Mucosa of descending colon (tissue), 3 donors: ENCODE data around the gene ITSN1. TPM values are rescaled to one million over a fixed set of nuclear protein-coding genes. Genes with fewer than 3 reads are reported as not detected.
"Not testable (repeated sequence)": the region's sequence is repeated elsewhere in the genome, so short reads cannot be mapped to it uniquely, and the experiment has no call there.

ENCODE experiments used
- ATAC-seq: fragments of 200-7000 bp; cut with Tn5 transposase; one replicate; pipeline ENCODE4 v1.9.1; 2020; ENCODE audit warnings: mild to moderate bottlenecking, moderate library complexity
- DNase-seq, 3 donors: peaks; one replicate each; pipeline ENCODE4 v3.0.0-alpha.2; 2020
- H3K36me3 ChIP-seq: fragments of 200-600 bp; one replicate; pipeline ENCODE4 v1.8.0; 2021; ENCODE audit warnings: low read depth, mild to moderate bottlenecking
- H3K4me1 ChIP-seq: fragments of 200-600 bp; one replicate; pipeline ENCODE4 v1.8.0; 2021; ENCODE audit warnings: low read depth, mild to moderate bottlenecking
- H3K4me3 ChIP-seq: fragments of 200-600 bp; one replicate; pipeline ENCODE4 v1.8.0; 2021; ENCODE audit warnings: mild to moderate bottlenecking
- H3K9me3 ChIP-seq: fragments of 200-600 bp; one replicate; pipeline ENCODE4 v1.8.0; 2021; ENCODE audit warnings: mild to moderate bottlenecking
- intact Hi-C, 2 donors: fragments of 100-400 bp; cut with DNase I in 1 of 2; cut with micrococcal nuclease in 1 of 2; formaldehyde crosslinking; loops; one replicate each; pipeline versions ENCODE4 v1.11.0 to v1.11.1; 2022; cut with DNase I, micrococcal nuclease
- total RNA-seq, 3 donors: library from RNA; stranded (reverse); fragmentation: NEBNext Ultra II Directional in 2 of 3; extraction: Animal tissue kit (Norgen Biotek cat#: 25700) in 2 of 3; gene quantifications; one replicate each; pipeline versions ENCODE4 v1.2.1 to v1.2.4, GENCODE V29; 2021 to 2023
- TF ChIP-seq, protein P1 (sequence below): fragments of 200-600 bp; IDR thresholded peaks from one replicate; pipeline ENCODE4 v1.8.0; 2022; ENCODE audit warnings: antibody characterized with exemption, mild to moderate bottlenecking
- donor health status: DM: no; HTN: no; CAD: no; lungs with moderate emphysema.
- donor health status: DM: no; HTN: no; CAD: no.
- donor health status: DM: no; HTN: yes; CAD: no.

ITSN1 gene
- total RNA-seq, 3 donors from 2014 or later: 35.6 to 54.8 (median 45.3) TPM

DNA sequence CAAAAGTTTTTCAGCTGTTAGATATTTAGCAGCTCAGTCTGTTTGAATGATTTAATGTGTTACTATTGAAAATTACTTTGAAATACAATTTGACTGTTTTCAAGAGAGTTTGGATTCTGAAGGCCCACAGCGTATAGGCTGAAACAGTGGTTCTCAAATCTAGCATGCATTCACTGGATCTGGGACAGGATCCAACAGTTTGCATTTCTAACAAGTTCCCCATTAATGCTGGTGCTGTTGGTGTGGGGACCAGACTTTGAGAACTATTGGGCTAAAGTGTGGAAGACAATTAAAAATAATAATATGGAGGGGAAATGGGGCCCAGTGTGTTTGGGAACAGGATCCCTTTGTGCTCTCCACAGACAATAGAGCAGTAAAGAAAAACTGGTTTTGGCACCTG is 31.9 kb downstream of the ITSN1 start:
- intact Hi-C loops: no loop called here
- DNase-seq (no peak), ATAC-seq (no peak)
- no peaks in the 10 kb centered on the region for H3K9me3 ChIP-seq
- no peak overlapping the region for H3K4me3 ChIP-seq
- H3K4me1 ChIP-seq: peaks cover 4% of the 10 kb centered on the region
- TF ChIP-seq, protein P1, sequence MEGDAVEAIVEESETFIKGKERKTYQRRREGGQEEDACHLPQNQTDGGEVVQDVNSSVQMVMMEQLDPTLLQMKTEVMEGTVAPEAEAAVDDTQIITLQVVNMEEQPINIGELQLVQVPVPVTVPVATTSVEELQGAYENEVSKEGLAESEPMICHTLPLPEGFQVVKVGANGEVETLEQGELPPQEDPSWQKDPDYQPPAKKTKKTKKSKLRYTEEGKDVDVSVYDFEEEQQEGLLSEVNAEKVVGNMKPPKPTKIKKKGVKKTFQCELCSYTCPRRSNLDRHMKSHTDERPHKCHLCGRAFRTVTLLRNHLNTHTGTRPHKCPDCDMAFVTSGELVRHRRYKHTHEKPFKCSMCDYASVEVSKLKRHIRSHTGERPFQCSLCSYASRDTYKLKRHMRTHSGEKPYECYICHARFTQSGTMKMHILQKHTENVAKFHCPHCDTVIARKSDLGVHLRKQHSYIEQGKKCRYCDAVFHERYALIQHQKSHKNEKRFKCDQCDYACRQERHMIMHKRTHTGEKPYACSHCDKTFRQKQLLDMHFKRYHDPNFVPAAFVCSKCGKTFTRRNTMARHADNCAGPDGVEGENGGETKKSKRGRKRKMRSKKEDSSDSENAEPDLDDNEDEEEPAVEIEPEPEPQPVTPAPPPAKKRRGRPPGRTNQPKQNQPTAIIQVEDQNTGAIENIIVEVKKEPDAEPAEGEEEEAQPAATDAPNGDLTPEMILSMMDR: no peak
- H3K36me3 ChIP-seq: no peaks in the 10 kb centered on the region

DNA sequence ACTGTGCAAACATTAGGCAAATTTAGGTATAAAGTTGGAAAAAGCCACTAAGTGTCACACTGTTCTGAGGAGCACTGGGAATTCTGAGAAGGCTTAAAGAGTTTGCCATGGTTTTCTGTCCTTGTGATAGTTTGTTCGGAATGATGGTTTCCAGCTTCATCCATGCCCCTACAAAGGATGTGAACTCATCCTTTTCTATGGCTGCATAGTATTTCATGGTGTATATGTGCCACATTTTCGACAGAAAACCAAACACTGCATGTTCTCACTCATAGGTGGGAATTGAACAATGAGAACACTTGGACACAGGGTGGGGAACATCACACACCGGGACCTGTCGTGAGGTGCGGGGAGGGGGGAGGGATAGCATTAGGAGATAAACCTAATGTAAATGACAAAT is 34.4 kb downstream of the ITSN1 start:
- H3K4me1 ChIP-seq, H3K9me3 ChIP-seq, H3K4me3 ChIP-seq, H3K36me3 ChIP-seq, intact Hi-C loops, ATAC-seq, DNase-seq: not testable (repeated sequence)

DNA sequence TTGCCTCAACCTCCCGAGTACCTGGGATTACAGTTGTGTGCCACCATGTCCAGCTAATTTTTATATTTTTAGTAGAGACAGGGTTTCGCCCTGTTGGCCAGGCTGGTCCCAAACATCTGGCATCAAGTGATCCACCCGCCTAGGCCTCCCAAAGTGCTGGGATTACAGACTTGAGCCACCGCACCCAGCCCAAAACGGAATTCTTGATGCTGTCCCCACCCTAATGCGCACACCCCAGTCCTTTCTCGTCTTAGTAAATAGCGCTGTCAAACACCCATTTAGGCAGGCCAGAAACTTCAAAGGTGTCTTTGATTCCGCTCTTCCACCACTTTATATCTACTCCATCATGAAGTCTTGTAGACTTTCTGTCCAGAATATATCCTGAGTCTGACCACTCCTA is 35.1 kb downstream of the ITSN1 start:
- intact Hi-C loops: no loop called here
- Histone ChIP-seq H3K9me3 (no peaks in the 10 kb centered on the region), H3K4me3 (no peak overlapping the region), H3K36me3 (no peaks in the 10 kb centered on the region), H3K4me1 (peaks cover 8% of the 10 kb centered on the region)
- ATAC-seq (no peak), DNase-seq (no peak)
- TF ChIP-seq, protein P1: no peak

DNA sequence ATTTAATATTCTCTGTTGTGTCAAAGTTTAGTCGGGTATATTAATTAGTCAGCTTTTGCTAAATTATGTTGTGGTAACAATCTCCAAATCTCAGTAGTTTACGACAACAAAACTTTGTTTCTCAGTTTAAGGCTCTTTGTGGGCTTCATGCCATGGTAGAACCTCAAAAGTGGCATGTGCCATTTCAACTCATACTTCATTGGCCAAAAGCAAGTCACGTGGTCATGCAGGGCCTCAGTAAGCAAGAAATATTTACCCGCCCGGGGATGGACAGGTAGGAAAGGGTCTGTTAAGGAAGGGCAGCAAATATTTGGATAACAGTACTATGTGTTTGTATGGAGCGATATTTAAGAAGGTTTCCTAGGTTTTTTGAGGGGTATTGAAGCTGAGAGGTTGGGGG is 38.6 kb downstream of the ITSN1 start:
- Histone ChIP-seq H3K36me3 (no peaks in the 10 kb centered on the region), H3K4me3 (no peak overlapping the region), H3K9me3 (no peaks in the 10 kb centered on the region), H3K4me1 (peaks cover 8% of the 10 kb centered on the region)
- TF ChIP-seq, protein P1: no peak
- intact Hi-C loops: no loop called here
- no peak for ATAC-seq
- DNase-seq: no peak

DNA sequence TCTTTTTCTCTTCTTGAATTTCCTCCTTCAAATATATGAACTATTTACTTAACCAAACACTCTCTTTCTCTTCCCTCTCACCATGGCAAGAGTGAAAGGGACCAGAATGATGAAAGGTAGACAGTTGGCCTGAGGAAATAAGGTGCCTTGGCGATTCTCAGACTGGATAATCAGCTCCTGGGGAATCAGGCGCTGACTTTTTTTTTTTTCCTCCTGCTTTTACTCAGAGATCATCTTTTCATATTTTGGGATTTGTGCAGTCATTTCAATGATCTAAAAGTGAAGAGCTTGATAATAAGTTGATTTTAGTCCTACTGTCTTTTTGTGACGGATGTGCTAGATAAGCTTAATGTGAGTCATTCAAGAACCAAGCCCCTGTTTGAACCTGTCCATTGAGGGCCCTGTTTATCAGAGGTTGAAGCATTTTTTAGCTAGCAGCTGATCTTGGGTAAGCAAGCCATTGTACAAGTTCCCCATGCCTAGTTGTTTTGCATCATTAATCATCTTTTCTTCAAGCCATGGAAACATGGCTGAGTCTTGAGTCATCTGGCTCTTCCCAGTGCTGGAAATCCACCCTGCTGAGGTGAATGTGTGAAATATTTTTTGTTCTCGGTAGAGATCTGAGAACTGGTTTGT is 40.8 kb downstream of the ITSN1 start:
- no peaks in the 10 kb centered on the region for H3K9me3 ChIP-seq
- peaks cover 8% of the 10 kb centered on the region for H3K4me1 ChIP-seq
- DNase-seq (no peak), ATAC-seq (no peak)
- intact Hi-C loops: no loop called here
- H3K4me3 ChIP-seq: no peak overlapping the region
- no peaks in the 10 kb centered on the region for H3K36me3 ChIP-seq
- TF ChIP-seq, protein P1: no peak

DNA sequence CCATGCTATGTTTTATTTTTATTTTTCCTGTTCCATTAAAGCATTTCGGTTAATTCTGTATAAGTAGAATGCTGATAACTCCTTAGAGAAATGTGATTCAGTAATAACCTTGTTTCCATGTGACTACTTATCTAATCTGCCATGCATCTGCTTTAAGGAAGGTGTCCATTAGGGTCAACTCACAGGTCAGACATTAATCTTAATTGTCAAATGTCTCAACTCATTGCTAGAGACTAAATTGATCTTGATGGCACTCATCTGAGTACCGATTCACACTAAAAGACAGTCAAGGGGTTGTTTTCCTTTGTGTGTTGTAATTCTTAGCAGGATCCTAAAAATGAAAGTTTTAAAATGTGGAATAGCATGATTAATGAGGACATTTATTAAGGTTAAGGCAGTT is 41.8 kb downstream of the ITSN1 start:
- Histone ChIP-seq H3K9me3 (no peaks in the 10 kb centered on the region), H3K4me1 (peaks cover 5% of the 10 kb centered on the region), H3K4me3 (no peak overlapping the region), H3K36me3 (no peaks in the 10 kb centered on the region)
- ATAC-seq (no peak), DNase-seq (no peak)
- TF ChIP-seq, protein P1: no peak
- intact Hi-C loops: no loop called here
